Peyer's patch (tissue), 4 donors: ENCODE results near the gene RPTOR. TPM values are rescaled to one million over a fixed set of nuclear protein-coding genes. Genes with fewer than 3 reads are reported as not detected.

Experiments used
- DNase-seq, 3 donors: peaks; one replicate each; pipeline ENCODE4 v3.0.0-alpha.2; 2017 to 2019
- H3K27ac ChIP-seq, 4 donors: fragments of 200-600 bp; sonication (generic); one replicate each; pipeline ENCODE4 v1.5.1; 2016 to 2019
- H3K27me3 ChIP-seq, 2 donors: fragments of 200-600 bp; sonication (generic); one replicate each; pipeline ENCODE4 v1.5.1; 2019
- H3K36me3 ChIP-seq, 3 donors: fragments of 200-600 bp; sonication (generic); one replicate each; pipeline ENCODE4 v1.5.1; 2016 to 2019
- H3K4me1 ChIP-seq, 4 donors: fragments of 200-600 bp; sonication (generic); one replicate each; pipeline ENCODE4 v1.5.1; 2016 to 2019
- H3K4me3 ChIP-seq, 4 donors: fragments of 200-600 bp; sonication (generic); 1 replicate in 3 of 4; 2 replicates in 1 of 4; pipeline ENCODE4 v1.5.1; 2016 to 2019; ENCODE audit warnings: mild to moderate bottlenecking in 1 of 4
- H3K9me3 ChIP-seq, 4 donors: fragments of 200-600 bp; sonication (generic); one replicate each; pipeline ENCODE4 v1.5.1; 2016 to 2019; ENCODE audit warnings: mild to moderate bottlenecking in 1 of 4
- CTCF ChIP-seq, 6 experiments: fragments of 450-650 bp in 4 of 6; fragments of 200-600 bp in 2 of 6; sonication (generic) in 1 of 6; IDR thresholded peaks; one replicate each; pipeline ENCODE4 v1.5.1; 2017 to 2019; ENCODE audit warnings: antibody characterized with exemption in 6 of 6, mild to moderate bottlenecking in 3 of 6, moderate library complexity in 1 of 6
- POLR2A ChIP-seq, 2 donors: fragments of 450-650 bp; IDR thresholded peaks; one replicate each; pipeline ENCODE4 v1.5.1; 2017; ENCODE audit warnings: antibody characterized with exemption in 2 of 2, mild to moderate bottlenecking in 2 of 2, moderate library complexity in 2 of 2
- total RNA-seq, 4 donors: library from RNA; depleted of rRNA; stranded (reverse); fragments of >200 nt; gene quantifications; one replicate each; pipeline ENCODE4 v1.1.0, GENCODE V29; 2016

RPTOR gene
- total RNA-seq, 4 donors from 2014 or later: 42.4 to 73.6 (median 64.2) TPM

- Histone ChIP-seq H3K36me3 (peaks cover 0 to 9% (median 0%) of the 10 kb centered on the region in 3 donors), H3K4me1 (peaks cover 0 to 21% (median 0%) of the 10 kb centered on the region in 4 donors), H3K4me3 (no peak overlapping the region), H3K9me3 (no peaks in the 10 kb centered on the region), H3K27ac (no peak overlapping the region), H3K27me3 (no peaks in the 10 kb centered on the region)
- peak in 1 of 3 donors; percentile 30 for DNase-seq
- TF ChIP-seq CTCF (IDR thresholded peaks at IDR 0.05): no peak
- no peak for TF ChIP-seq POLR2A (IDR thresholded peaks at IDR 0.05)
Measured at GRCh38 chr17:80858301-80859001, 313.8 kb downstream of the RPTOR start.

GRCh38 chr17:80859002-80859941 lies 314.6 kb downstream of the RPTOR start:
- H3K4me1 ChIP-seq: peaks cover 0 to 21% (median 0%) of the 10 kb centered on the region in 4 donors
- H3K27ac ChIP-seq: no peak overlapping the region
- TF ChIP-seq CTCF (IDR thresholded peaks at IDR 0.05) (no peak), POLR2A (IDR thresholded peaks at IDR 0.05) (no peak)
- H3K27me3 ChIP-seq: no peaks in the 10 kb centered on the region
- no peaks in the 10 kb centered on the region for H3K9me3 ChIP-seq
- DNase-seq: peak in 1 of 3 donors; percentile 52
- H3K36me3 ChIP-seq: peaks cover 0 to 9% (median 0%) of the 10 kb centered on the region in 3 donors
- H3K4me3 ChIP-seq: no peak overlapping the region

- no peak overlapping the region for H3K27ac ChIP-seq
- TF ChIP-seq CTCF (IDR thresholded peaks at IDR 0.05): no peak
- TF ChIP-seq POLR2A (IDR thresholded peaks at IDR 0.05): no peak
- no peak overlapping the region for H3K4me3 ChIP-seq
- peaks cover 0 to 21% (median 0%) of the 10 kb centered on the region in 4 donors for H3K4me1 ChIP-seq
- peak in 1 of 3 donors; percentile 38 for DNase-seq
- no peaks in the 10 kb centered on the region for H3K27me3 ChIP-seq
- no peaks in the 10 kb centered on the region for H3K9me3 ChIP-seq
- peaks cover 0 to 9% (median 0%) of the 10 kb centered on the region in 3 donors for H3K36me3 ChIP-seq
Measured at GRCh38 chr17:80860101-80860671, 315.5 kb downstream of the RPTOR start.

GRCh38 chr17:80860703-80861417 lies 316.2 kb downstream of the RPTOR start:
- TF ChIP-seq POLR2A (IDR thresholded peaks at IDR 0.05): no peak
- TF ChIP-seq CTCF (IDR thresholded peaks at IDR 0.05): no peak
- H3K4me3 ChIP-seq: no peak overlapping the region
- peaks cover 0 to 21% (median 0%) of the 10 kb centered on the region in 4 donors for H3K4me1 ChIP-seq
- no peaks in the 10 kb centered on the region for H3K27me3 ChIP-seq
- no peak overlapping the region for H3K27ac ChIP-seq
- peak in 1 of 3 donors; percentile 9 for DNase-seq
- H3K9me3 ChIP-seq: no peaks in the 10 kb centered on the region
- H3K36me3 ChIP-seq: peaks cover 0 to 9% (median 0%) of the 10 kb centered on the region in 3 donors

GRCh38 chr17:80861418-80861815 lies 316.8 kb downstream of the RPTOR start:
- Histone ChIP-seq H3K36me3 (peaks cover 0 to 6% (median 0%) of the 10 kb centered on the region in 3 donors), H3K27me3 (no peaks in the 10 kb centered on the region), H3K27ac (no peak overlapping the region), H3K9me3 (no peaks in the 10 kb centered on the region), H3K4me3 (no peak overlapping the region), H3K4me1 (peaks cover 0 to 21% (median 0%) of the 10 kb centered on the region in 4 donors)
- peak in 1 of 3 donors; percentile 40 for DNase-seq
- TF ChIP-seq CTCF (IDR thresholded peaks at IDR 0.05): no peak
- no peak for TF ChIP-seq POLR2A (IDR thresholded peaks at IDR 0.05)
